IMR-90 (cell line): ENCODE data around the gene ST3GAL4. TPM values are rescaled to one million over a fixed set of nuclear protein-coding genes. Genes with fewer than 3 reads are reported as not detected.
"Not testable (repeated sequence)": the region's sequence is repeated elsewhere in the genome, so short reads cannot be mapped to it uniquely, and the experiment has no call there.

Source experiments
- ATAC-seq: fragments of 200-7000 bp; cut with Tn5 transposase; 2 replicates; pipeline ENCODE4 v1.9.1; 2020; ENCODE audit warnings: low read depth, mild to moderate bottlenecking, moderate library complexity
- BruUV-seq: library from RNA; stranded (reverse); fragments of 400-500 nt; replicated peaks from 2 replicates; lab custom pipeline; 2021; lab: Mats Ljungman, UMichigan
- CTCF ChIA-PET: fragments of 300-600 bp; formaldehyde crosslinking; extraction: SDS; loops from one replicate; lab custom pipeline; 2021; ENCODE audit warnings: antibody characterized with exemption; lab: Yijun Ruan, JAX
- POLR2A ChIA-PET: fragments of 300-600 bp; sonication (Branson Sonifier 250); formaldehyde crosslinking; loops from one replicate; lab custom pipeline; 2022; ENCODE audit warnings: antibody characterized with exemption; ENCODE audit not compliant: unreplicated experiment; lab: Charles Lee
- DNase-seq: peaks from one replicate; pipeline ENCODE4 v3.0.0; 2013
- H2AFZ ChIP-seq: replicated peaks from 2 replicates; pipeline ENCODE3; 2013; ENCODE audit warnings: low read length, mild to moderate bottlenecking; ENCODE audit not compliant: poor library complexity
- H2AK5ac ChIP-seq: 2 replicates; pipeline ENCODE4 v1.6.1; 2013; ENCODE audit warnings: low read depth, low read length, inconsistent platforms
- H2AK9ac ChIP-seq: replicated peaks from 2 replicates; pipeline ENCODE3; 2013; ENCODE audit warnings: mild to moderate bottlenecking, low read depth, low read length, moderate library complexity; ENCODE audit not compliant: poor library complexity
- H2BK120ac ChIP-seq: 2 replicates; pipeline ENCODE4 v1.6.1; 2013; ENCODE audit warnings: low read depth, low read length, inconsistent platforms
- H2BK15ac ChIP-seq: 3 replicates; pipeline ENCODE4 v1.6.1; 2013; ENCODE audit warnings: low read depth, low read length, inconsistent platforms
- H2BK20ac ChIP-seq: 2 replicates; pipeline ENCODE4 v1.6.1; 2013; ENCODE audit warnings: low read depth, mild to moderate bottlenecking, inconsistent platforms, low read length, moderate library complexity
- H2BK5ac ChIP-seq: 2 replicates; pipeline ENCODE4 v1.6.1; 2013; ENCODE audit warnings: mild to moderate bottlenecking, low read depth, low read length, inconsistent platforms; ENCODE audit not compliant: poor library complexity, severe bottlenecking
- H3K14ac ChIP-seq: replicated peaks from 2 replicates; pipeline ENCODE4 v1.6.1; 2013; ENCODE audit warnings: low read depth, low read length, inconsistent platforms
- H3K18ac ChIP-seq: 2 replicates; pipeline ENCODE4 v1.6.1; 2013; ENCODE audit warnings: low read depth, low read length, control low read depth
- H3K23ac ChIP-seq: 2 replicates; pipeline ENCODE4 v1.6.1; 2013; ENCODE audit warnings: low read depth, low read length, inconsistent platforms
- H3K27ac ChIP-seq: 2 replicates; pipeline ENCODE4 v1.5.1; 2013; ENCODE audit warnings: mild to moderate bottlenecking, control low read depth, low read length; ENCODE audit not compliant: insufficient read depth
- H3K27me3 ChIP-seq: 2 replicates; pipeline ENCODE4 v1.6.1; 2013; ENCODE audit warnings: low read length; ENCODE audit not compliant: control insufficient read depth, insufficient read depth
- H3K36me3 ChIP-seq: 2 replicates; pipeline ENCODE4 v1.6.1; 2013; ENCODE audit warnings: low read length, mixed read lengths; ENCODE audit not compliant: control insufficient read depth, insufficient read depth
- H3K4ac ChIP-seq: 2 replicates; pipeline ENCODE4 v1.6.1; 2013; ENCODE audit warnings: low read depth, low read length, inconsistent platforms
- H3K4me1 ChIP-seq: 2 replicates; pipeline ENCODE4 v1.6.1; 2013; ENCODE audit warnings: low read length, mixed read lengths; ENCODE audit not compliant: control insufficient read depth, insufficient read depth
- H3K4me2 ChIP-seq: 2 replicates; pipeline ENCODE4 v1.6.1; 2013; ENCODE audit warnings: low read depth, mild to moderate bottlenecking, control low read depth, low read length, moderate library complexity
- H3K4me3 ChIP-seq: 2 replicates; pipeline ENCODE4 v1.5.1; 2013; ENCODE audit warnings: low read depth, mild to moderate bottlenecking, control low read depth, low read length, moderate library complexity; ENCODE audit not compliant: insufficient read depth
- H3K56ac ChIP-seq: 2 replicates; pipeline ENCODE4 v1.6.1; 2013; ENCODE audit warnings: low read length, inconsistent platforms; ENCODE audit not compliant: insufficient read depth; ENCODE audit errors: extremely low read depth
- H3K79me1 ChIP-seq, 2 experiments: 2 replicates each; pipeline ENCODE4 v1.6.1; 2013; ENCODE audit warnings: low read length in 2 of 2, inconsistent platforms in 1 of 2, low read depth in 1 of 2
- H3K9ac ChIP-seq: 2 replicates; pipeline ENCODE4 v1.6.1; 2013; ENCODE audit warnings: low read depth, low read length, control low read depth
- H3K9me1 ChIP-seq: 2 replicates; pipeline ENCODE4 v1.6.1; 2013; ENCODE audit warnings: low read length, inconsistent platforms; ENCODE audit not compliant: insufficient read depth
- H3K9me3 ChIP-seq: 2 replicates; pipeline ENCODE4 v1.6.1; 2013; ENCODE audit warnings: low read length; ENCODE audit not compliant: control insufficient read depth, insufficient read depth
- H4K20me1 ChIP-seq: 2 replicates; pipeline ENCODE4 v1.6.1; 2013; ENCODE audit warnings: low read length, inconsistent platforms; ENCODE audit not compliant: insufficient read depth
- H4K5ac ChIP-seq: 2 replicates; pipeline ENCODE4 v1.6.1; 2013; ENCODE audit warnings: mild to moderate bottlenecking, low read depth, low read length, control low read depth
- H4K8ac ChIP-seq, 2 experiments: 2 replicates each; pipeline ENCODE4 v1.6.1; 2013; ENCODE audit warnings: low read depth in 2 of 2, low read length in 2 of 2, control low read depth in 1 of 2, inconsistent platforms in 1 of 2
- H4K91ac ChIP-seq: 2 replicates; pipeline ENCODE4 v1.6.1; 2013; ENCODE audit warnings: low read depth, low read length, inconsistent platforms; ENCODE audit not compliant: insufficient read depth
- WGBS, 2 experiments: methylation state at CpG; one replicate each; pipeline versions ENCODE4 v1.1.5 to v1.1.7; 2013; ENCODE audit warnings: missing lambda C conversion rate in 2 of 2; ENCODE audit not compliant: insufficient read length in 1 of 2; ENCODE audit errors: extremely low coverage in 2 of 2; 5-methylcytosine and 5-hydroxymethylcytosine counted together
- dilution Hi-C: fragments of 300-500 bp; cut with HindIII; formaldehyde crosslinking; loops from one replicate; pipeline ENCODE4 v1.14.3; 2018; ENCODE audit warnings: low sequenced_read_pairs; ENCODE audit not compliant: unreplicated experiment
- in situ Hi-C: fragments of 300-500 bp; cut with MboI; formaldehyde crosslinking; loops from 3 replicates; pipeline ENCODE4 v1.14.3; 2019; ENCODE audit warnings: low sequenced_read_pairs, inconsistent platforms, mixed read lengths
- intact Hi-C: fragments of 100-400 bp; cut with micrococcal nuclease; formaldehyde crosslinking; loops from 2 replicates; pipeline ENCODE4 v1.10.0; 2022
- polyA plus RNA-seq, 3 experiments: library from polyadenylated mRNA; depleted of rRNA; stranded (reverse); fragments of >200 nt; gene quantifications; 2 replicates each; pipeline ENCODE4 v1.2.3, GENCODE V29; 2012; ENCODE audit warnings: low replicate concordance in 1 of 3
- total RNA-seq: library from RNA; depleted of rRNA; stranded (reverse); fragments of >200 nt; gene quantifications from 2 replicates; pipeline ENCODE4 v1.2.3, GENCODE V29; 2012

The ST3GAL4 gene
- total and polyA plus RNA-seq, 2 of the 4 experiments (the other 2 are of a cell fraction), result 17.0 to 19.7 TPM

DNA sequence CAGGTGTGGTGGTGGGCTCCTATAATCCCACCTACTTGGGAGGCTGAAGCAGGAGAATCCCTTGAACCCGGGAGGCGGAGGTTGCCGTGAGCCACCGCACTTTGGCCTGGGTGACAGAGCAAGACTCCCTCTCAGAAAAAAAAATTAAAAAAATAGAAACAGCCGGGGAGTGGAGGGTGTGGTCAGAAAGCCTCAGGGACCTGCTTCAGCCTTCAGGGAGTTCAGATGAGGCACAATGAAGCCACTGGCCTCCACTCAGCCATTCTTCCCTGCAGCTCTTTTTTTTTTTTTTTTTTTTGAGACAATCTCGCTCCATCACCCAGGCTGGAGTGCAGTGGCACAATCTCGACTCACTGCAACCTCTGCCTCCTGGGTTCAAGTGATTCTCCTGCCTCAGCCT is 8.5 kb upstream of the ST3GAL4 start:
- Histone ChIP-seq H3K79me1 (peaks cover 20 to 62% of the 10 kb centered on the region in 2 experiments), H3K9me1 (peaks cover 29% of the 10 kb centered on the region), H3K4me1 (peaks cover 21% of the 10 kb centered on the region)
- H2AK9ac ChIP-seq, DNase-seq, BruUV-seq, H3K36me3 ChIP-seq, H3K9ac ChIP-seq, H3K4me2 ChIP-seq, H3K14ac ChIP-seq, H2BK5ac ChIP-seq, H2BK20ac ChIP-seq, H3K27ac ChIP-seq, CTCF ChIA-PET, ATAC-seq, H3K56ac ChIP-seq, H4K5ac ChIP-seq, H4K8ac ChIP-seq, H3K4ac ChIP-seq, H2BK120ac ChIP-seq, H2AFZ ChIP-seq, dilution Hi-C loops, H3K18ac ChIP-seq, H4K91ac ChIP-seq, intact Hi-C loops, H2AK5ac ChIP-seq, in situ Hi-C loops, H3K4me3 ChIP-seq, H3K27me3 ChIP-seq, H4K20me1 ChIP-seq, H3K23ac ChIP-seq, H3K9me3 ChIP-seq, H2BK15ac ChIP-seq, POLR2A ChIA-PET: not testable (repeated sequence)
- WGBS, 2 experiments, result no CpG with 5 or more reads among the region's 7 CpGs
